Ishikawa (cell line): ENCODE results near the gene SRPRB.

ENCODE experiments used
- CEBPB ChIP-seq: IDR thresholded peaks from 2 replicates; pipeline ENCODE4 v1.6.1; 2012
- CREB1 ChIP-seq: IDR thresholded peaks from 2 replicates; pipeline ENCODE4 v1.6.1; 2012; ENCODE audit warnings: low read depth
- EGR1 ChIP-seq: IDR thresholded peaks from 2 replicates; pipeline ENCODE4 v1.6.1; 2012
- EP300 ChIP-seq: IDR thresholded peaks from 2 replicates; pipeline ENCODE4 v1.6.1; 2012; ENCODE audit warnings: borderline replicate concordance
- FOXM1 ChIP-seq: IDR thresholded peaks from 2 replicates; pipeline ENCODE4 v1.6.1; 2012; ENCODE audit warnings: low read depth, borderline replicate concordance
- MAX ChIP-seq: IDR thresholded peaks from 2 replicates; pipeline ENCODE4 v1.6.1; 2012
- NFIC ChIP-seq: IDR thresholded peaks from 2 replicates; pipeline ENCODE4 v1.6.1; 2012
- RAD21 ChIP-seq: IDR thresholded peaks from 2 replicates; pipeline ENCODE4 v1.6.1; 2012; ENCODE audit warnings: low read depth
- REST ChIP-seq: IDR thresholded peaks from 2 replicates; pipeline ENCODE4 v1.6.1; 2012; ENCODE audit warnings: low read depth, mild to moderate bottlenecking
- TAF1 ChIP-seq: IDR thresholded peaks from 2 replicates; pipeline ENCODE4 v1.6.1; 2012; ENCODE audit warnings: low read depth, mild to moderate bottlenecking
- TCF12 ChIP-seq: IDR thresholded peaks from 2 replicates; pipeline ENCODE4 v1.6.1; 2012; ENCODE audit warnings: low read depth
- TEAD4 ChIP-seq: IDR thresholded peaks from 2 replicates; pipeline ENCODE4 v1.6.1; 2012
- USF1 ChIP-seq: IDR thresholded peaks from 2 replicates; pipeline ENCODE4 v1.6.1; 2012
- YY1 ChIP-seq: IDR thresholded peaks from 2 replicates; pipeline ENCODE4 v1.6.1; 2012; ENCODE audit warnings: low read depth
- ZBTB7A ChIP-seq: IDR thresholded peaks from 2 replicates; pipeline ENCODE4 v1.6.1; 2012; ENCODE audit warnings: low read depth

Gene SRPRB

GRCh38 chr3:133853063-133853924 is 47.7 kb downstream of the SRPRB start:
- TF ChIP-seq TAF1 (no peak), CEBPB (no peak), RAD21 (no peak), CREB1 (no peak), NFIC (no peak), TCF12 (no peak), EGR1 (no peak), TEAD4 (no peak), YY1 (no peak), MAX (no peak), ZBTB7A (no peak), EP300 (no peak)

GRCh38 chr3:133853925-133854227 is 48.3 kb downstream of the SRPRB start:
- TF ChIP-seq CEBPB, result no peak
- TF ChIP-seq RAD21, result no peak
- no peak for TF ChIP-seq CREB1
- no peak for TF ChIP-seq EGR1
- no peak for TF ChIP-seq FOXM1

- no peak for TF ChIP-seq REST
- no peak for TF ChIP-seq ZBTB7A
- no peak for TF ChIP-seq NFIC
- no peak for TF ChIP-seq RAD21
- TF ChIP-seq FOXM1, result no peak
- TF ChIP-seq TEAD4, result no peak
- TF ChIP-seq MAX, result no peak
- TF ChIP-seq CEBPB, result no peak
- no peak for TF ChIP-seq TAF1
- TF ChIP-seq CREB1, result no peak
- no peak for TF ChIP-seq USF1
- no peak for TF ChIP-seq YY1
Observed at GRCh38 chr3:133854264-133855001, 48.8 kb downstream of the SRPRB start.

- TF ChIP-seq TCF12 (no peak), EP300 (no peak), RAD21 (no peak), USF1 (no peak), REST (no peak), CEBPB (no peak), YY1 (no peak), EGR1 (no peak), NFIC (no peak), TEAD4 (no peak), ZBTB7A (no peak), TAF1 (no peak), CREB1 (no peak), FOXM1 (no peak), MAX (no peak)
Observed at GRCh38 chr3:133855002-133855370, 49.4 kb downstream of the SRPRB start.

- TF ChIP-seq RAD21 (no peak), USF1 (no peak), YY1 (no peak), CEBPB (no peak), MAX (no peak), TAF1 (no peak)
Observed at GRCh38 chr3:133855772-133856171, 50.2 kb downstream of the SRPRB start.
